WI38 (cell line): Measurements from ENCODE around the gene TMCC1.

ENCODE experiments used
- H3K4me3 ChIP-seq: 2 replicates; pipeline ENCODE4 v1.5.1; 2011; ENCODE audit warnings: low read depth, mild to moderate bottlenecking, control low read depth, low read length
- CTCF ChIP-seq: IDR thresholded peaks from 2 replicates; pipeline ENCODE4 v1.5.1; 2012; ENCODE audit warnings: low read depth, mild to moderate bottlenecking, control low read depth, low read length

TMCC1 gene

GRCh38 chr3:129855170-129855831, 38.2 kb downstream of the TMCC1 start:
- no peak for TF ChIP-seq CTCF
- H3K4me3 ChIP-seq = no peak overlapping the region

DNA sequence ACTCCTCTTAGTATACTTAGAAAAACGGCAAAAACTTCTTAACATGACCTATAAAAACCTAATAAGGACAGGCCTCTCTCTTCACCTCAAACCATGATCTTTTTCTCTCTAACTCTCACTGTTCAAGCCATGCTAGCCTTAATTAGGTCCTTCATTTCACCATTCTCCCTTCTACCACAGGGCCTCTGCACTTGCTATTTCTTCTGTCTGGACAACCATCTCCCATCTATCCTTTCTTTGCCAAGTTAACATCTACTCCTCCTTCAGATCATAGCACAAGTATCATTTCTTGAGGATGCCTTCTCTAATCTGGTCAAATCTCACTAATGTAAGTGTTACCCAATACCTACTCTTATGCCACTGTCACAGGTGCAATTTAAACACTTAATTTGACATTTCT, 39.1 kb downstream of the TMCC1 start:
- no peak for TF ChIP-seq CTCF
- H3K4me3 ChIP-seq = no peak overlapping the region

GRCh38 chr3:129845956-129846355, 47.6 kb downstream of the TMCC1 start:
- H3K4me3 ChIP-seq = no peak overlapping the region
- no peak for TF ChIP-seq CTCF

GRCh38 chr3:129840707-129841360, 52.7 kb downstream of the TMCC1 start:
- TF ChIP-seq CTCF = no peak

DNA sequence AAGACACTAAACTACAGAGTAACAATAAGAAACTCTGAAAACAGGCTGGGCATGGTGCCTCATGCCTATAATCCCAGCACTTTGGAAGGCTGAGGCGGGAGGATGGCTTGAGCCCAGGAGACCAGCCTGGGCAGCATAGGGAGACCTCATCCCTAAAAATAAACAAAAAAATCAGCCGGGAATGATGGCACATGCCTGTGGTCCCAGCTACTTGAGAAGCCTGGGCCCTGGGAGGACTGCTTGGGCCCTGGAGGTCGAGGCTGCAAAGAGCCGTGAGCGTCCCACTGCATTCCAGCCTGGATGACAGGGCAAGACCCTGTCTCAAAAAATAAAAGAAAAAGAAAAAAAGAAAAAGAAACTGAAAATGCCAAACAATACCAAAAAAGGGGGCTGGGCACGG, 55.4 kb downstream of the TMCC1 start:
- H3K4me3 ChIP-seq = no peak overlapping the region
- TF ChIP-seq CTCF = no peak

More at GRCh38 chr3:129840707-129841360, 52.7 kb downstream of the TMCC1 start:
- no peak overlapping the region for H3K4me3 ChIP-seq

DNA sequence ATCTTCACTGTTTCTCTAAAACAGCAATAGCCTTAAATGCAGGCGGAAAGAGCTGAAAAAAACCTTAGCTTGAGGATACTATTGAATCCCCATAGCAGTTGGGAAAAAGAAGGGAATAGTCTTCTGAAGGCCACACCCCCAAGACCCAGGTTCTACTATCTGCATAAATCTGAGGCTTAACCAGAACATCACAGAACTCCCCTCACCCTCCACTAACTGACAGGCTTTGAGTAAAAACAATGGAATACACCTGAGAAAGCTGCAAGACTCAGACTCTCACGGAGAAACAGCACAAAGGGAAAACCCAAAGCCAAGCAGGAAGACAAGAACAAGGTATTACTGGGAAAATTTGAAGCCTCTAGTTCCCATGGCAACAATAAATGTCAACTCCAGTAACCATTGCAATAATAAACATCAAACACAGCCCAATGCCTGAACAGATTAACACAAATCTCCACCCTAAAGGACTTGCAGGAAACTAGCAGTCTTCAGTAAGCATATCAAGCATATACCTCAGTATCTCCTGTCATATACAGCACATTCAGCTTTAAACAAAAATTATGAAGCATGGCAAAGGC, 56.4 kb downstream of the TMCC1 start:
- no peak overlapping the region for H3K4me3 ChIP-seq
- TF ChIP-seq CTCF = no peak
